HepG2 (cell line): ENCODE measurements around the gene PKNOX2.

Source experiments
- POLR2A ChIP-seq, 2 experiments: IDR thresholded peaks; 2 replicates each; pipeline ENCODE4 v1.6.1; 2011; ENCODE audit warnings: low read depth in 2 of 2, low read length in 2 of 2, mild to moderate bottlenecking in 1 of 2, moderate library complexity in 1 of 2; ENCODE audit not compliant: insufficient read depth in 1 of 2
- RERE ChIP-seq: IDR thresholded peaks from 2 replicates; pipeline ENCODE4 v1.6.1; 2016; ENCODE audit warnings: low read depth, missing genetic modification reagents, missing compliant biosample characterization
- TERF1 ChIP-seq: sonication (generic); formaldehyde crosslinking; IDR thresholded peaks from 2 replicates; pipeline ENCODE4 v1.8.0; 2022; ENCODE audit warnings: mild to moderate bottlenecking, missing genetic modification reagents, moderate library complexity
- ZNF282 ChIP-seq: fragments of 450-650 bp; IDR thresholded peaks from 2 replicates; pipeline ENCODE4 v1.6.1; 2018; ENCODE audit not compliant: partially characterized antibody

- no peak for TF ChIP-seq TERF1 (CRISPR knock-in tag)
- TF ChIP-seq RERE = no peak
- TF ChIP-seq ZNF282 = no peak
- no peak for TF ChIP-seq POLR2A (IDR thresholded peaks at IDR 0.05; ENCODE audit: insufficient read depth in 1 of 2, low read depth in 2 of 2, low read length in 2 of 2)
Measured at GRCh38 chr11:125343718-125344131, 179.2 kb downstream of the PKNOX2 start.
